ENCODE results near the gene CGNL1.

CGNL1 gene

DNA sequence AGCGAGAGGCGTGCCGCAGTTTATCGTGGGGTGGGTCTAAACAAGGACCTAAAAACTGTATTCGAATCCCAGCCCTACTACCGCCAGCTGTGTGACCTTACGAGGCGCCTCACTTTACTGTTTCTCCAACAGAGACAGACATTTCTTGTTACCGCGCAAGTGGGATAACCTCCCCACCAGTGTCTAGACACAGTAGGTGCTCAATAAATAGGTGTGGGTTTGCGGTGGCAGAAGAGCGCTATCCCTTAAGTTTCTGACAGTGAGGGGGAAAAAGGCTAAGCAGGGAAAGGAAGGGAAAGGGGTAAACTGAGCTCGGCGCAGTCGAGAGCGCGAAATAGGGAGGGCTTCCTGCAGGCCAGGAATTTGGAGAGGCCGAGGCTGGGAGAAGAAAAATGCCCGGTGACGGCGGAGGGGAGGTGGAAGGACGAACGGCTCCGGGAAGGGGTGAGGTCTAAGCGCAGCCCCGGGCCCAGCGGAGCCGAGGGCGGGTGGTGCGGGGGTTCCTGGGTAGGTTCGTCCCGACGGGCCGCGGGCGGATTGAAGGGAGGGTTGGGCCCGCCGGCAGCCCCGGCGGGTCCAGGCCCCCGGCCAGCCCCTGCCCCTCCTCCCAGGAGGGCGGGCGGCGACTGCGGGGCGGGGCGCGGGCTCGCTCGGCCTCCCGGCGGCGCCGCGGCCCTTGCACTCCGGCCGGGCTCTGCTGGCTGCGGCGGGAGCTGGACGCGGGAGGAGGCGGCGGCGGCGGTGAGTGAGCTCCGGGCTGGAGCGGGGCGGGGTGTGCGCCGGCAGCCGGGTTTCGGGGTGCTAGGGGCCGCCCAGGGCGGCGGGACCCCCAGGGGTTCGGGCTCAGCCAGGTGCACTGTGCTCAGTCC is at the start of gene CGNL1:
CGNL1 (plus strand) TSS at position 679 of the 869 bp plus-strand sequence. CDS start 61,495 bp downstream, outside the sequence.
- DNase-seq (ENCODE audit: low read depth), result no peak

GRCh38 chr15:57327985-57328471 is 48.3 kb upstream of the CGNL1 start:
- DNase-seq (ENCODE audit: low read depth), result no peak

GRCh38 chr15:57328479-57328878 is 47.8 kb upstream of the CGNL1 start:
- no peak for DNase-seq (ENCODE audit: low read depth)

DNA sequence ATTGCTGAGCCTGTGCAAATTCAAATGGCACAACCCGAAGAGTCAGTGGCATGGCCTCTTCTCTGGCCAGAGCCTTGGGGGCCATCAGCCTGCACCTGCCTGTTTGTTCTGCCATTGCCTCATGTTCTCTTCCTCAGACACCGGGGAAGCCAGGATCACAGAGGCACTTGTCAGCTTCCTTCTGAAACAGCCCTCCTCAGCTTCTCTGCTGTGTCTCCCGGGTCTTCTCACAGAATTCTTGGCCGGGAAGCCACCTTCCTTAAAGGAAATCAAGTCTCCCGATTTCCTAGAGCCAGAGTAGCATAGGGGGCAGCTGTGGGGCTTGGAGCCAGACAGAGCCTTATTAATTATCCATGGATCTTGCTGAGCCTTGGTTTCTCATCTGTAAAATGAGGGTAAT is 47.4 kb upstream of the CGNL1 start:
- no peak for DNase-seq (ENCODE audit: low read depth)

GRCh38 chr15:57329582-57330367 is 46.5 kb upstream of the CGNL1 start:
- no peak for DNase-seq (ENCODE audit: low read depth)

- no peak for DNase-seq (ENCODE audit: low read depth)
These were observed 45.5 kb upstream of the CGNL1 start for GRCh38 chr15:57330619-57331340.

- no peak for DNase-seq (ENCODE audit: low read depth)
These were observed 44.0 kb upstream of the CGNL1 start for GRCh38 chr15:57332326-57332725.

- no peak for DNase-seq (ENCODE audit: low read depth)
These were observed 42.8 kb upstream of the CGNL1 start for GRCh38 chr15:57333487-57333886.

GRCh38 chr15:57334257-57334656 is 42.0 kb upstream of the CGNL1 start:
- DNase-seq (ENCODE audit: low read depth), result no peak

- DNase-seq (ENCODE audit: low read depth), result no peak
These were observed 41.0 kb upstream of the CGNL1 start for GRCh38 chr15:57335293-57335715.

GRCh38 chr15:57335719-57336118 is 40.6 kb upstream of the CGNL1 start:
- DNase-seq (ENCODE audit: low read depth), result no peak

GRCh38 chr15:57337868-57338411 is 38.4 kb upstream of the CGNL1 start:
- DNase-seq (ENCODE audit: low read depth), result no peak

GRCh38 chr15:57339321-57339720 is 37.0 kb upstream of the CGNL1 start:
- no peak for DNase-seq (ENCODE audit: low read depth)

GRCh38 chr15:57340682-57341259 is 35.5 kb upstream of the CGNL1 start:
- DNase-seq (ENCODE audit: low read depth), result no peak

- DNase-seq (ENCODE audit: low read depth), result no peak
These were observed 33.3 kb upstream of the CGNL1 start for GRCh38 chr15:57343048-57343447.

- DNase-seq (ENCODE audit: low read depth), result no peak
These were observed 32.8 kb upstream of the CGNL1 start for GRCh38 chr15:57343498-57343897.

GRCh38 chr15:57344282-57344681 is 32.0 kb upstream of the CGNL1 start:
- DNase-seq (ENCODE audit: low read depth), result no peak

DNA sequence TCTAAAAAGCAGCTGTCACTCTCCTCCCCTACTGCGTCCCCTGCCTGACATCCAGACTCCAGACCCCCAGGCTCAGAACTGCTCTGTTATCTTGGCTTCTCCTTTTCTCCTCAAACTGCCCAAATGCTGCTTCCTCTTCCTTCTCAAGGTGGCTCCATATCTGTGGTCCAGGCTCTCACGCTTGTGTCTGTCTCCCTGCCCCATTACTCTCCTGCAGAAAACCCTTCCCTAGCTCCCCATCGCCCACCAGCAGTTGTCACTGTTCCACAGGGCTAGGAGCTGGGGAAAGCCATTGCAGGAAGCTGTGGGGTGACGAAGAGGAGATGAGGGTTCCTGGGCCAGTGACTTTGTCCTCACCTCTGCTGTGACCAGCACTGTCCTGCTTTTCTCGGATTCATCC is 30.7 kb upstream of the CGNL1 start:
- DNase-seq (ENCODE audit: low read depth), result no peak

GRCh38 chr15:57348081-57348480 is 28.2 kb upstream of the CGNL1 start:
- DNase-seq (ENCODE audit: low read depth), result no peak

DNA sequence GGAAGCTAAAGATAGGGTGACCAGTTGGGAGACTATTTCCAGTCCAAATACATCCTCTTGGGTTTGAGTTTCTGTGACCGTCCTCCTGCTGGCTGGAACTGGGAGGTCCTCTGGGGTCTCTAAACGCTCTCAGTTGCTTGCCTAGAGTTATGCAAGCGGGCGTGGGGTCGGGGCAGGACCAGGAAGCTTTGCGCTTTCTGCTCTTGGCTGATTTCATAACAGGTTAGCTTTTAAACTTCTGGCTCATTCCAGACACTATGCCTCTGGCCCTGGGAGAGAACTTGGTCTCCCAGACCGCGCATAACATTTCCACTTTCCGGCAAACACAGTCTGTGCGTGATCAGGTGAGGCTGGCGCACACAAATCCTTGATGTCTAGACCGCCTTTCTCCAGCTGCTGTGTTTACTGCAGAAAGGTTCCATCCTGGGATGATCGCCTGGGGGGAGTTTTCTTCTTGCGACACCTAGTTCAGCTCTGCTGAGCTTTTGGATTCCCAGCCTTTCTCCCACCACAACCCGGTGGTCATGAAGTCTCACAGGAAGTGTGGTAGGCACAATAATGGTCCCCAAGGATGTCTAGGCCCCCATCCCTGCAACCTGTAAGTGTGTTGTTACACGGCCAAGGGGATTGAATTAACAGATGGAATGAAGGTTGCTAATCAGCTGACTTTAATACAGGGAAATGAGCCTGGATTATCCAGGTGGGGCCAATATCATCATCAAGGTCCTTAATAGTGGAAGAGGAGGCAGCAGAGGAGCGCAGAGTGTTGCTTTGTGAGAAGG is 23.6 kb upstream of the CGNL1 start:
- DNase-seq (ENCODE audit: low read depth), result no peak

DNA sequence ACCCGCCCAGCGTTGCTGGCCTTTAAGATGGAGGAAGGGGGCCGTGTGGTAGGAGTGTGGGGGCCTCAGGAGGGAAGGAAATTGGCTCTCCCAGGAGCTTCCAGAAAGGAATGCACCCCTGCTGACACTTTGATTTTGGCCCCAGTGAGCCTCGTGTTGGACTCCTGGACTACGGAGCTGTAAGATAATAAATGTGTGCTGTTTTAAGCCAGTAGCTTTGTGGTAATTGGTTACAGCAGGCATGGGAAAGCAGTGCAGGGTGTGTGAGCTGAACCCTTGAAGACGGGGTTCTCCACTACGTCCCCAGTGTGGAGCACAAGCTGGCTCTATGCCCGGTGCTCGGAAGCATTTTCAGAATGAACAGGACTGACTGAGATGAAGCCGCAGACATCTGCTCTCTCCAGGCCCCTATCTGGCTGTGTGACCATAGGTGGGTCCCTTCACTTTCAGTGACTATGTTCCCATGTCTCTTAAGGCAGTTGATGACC is 22.9 kb upstream of the CGNL1 start:
- DNase-seq (ENCODE audit: low read depth), result no peak
